Measurements from ENCODE around the gene SLC7A9.

- no peak for TF ChIP-seq CTCF (IDR thresholded peaks at IDR 0.05; ENCODE audit: low read length)
- TF ChIP-seq EZH2 (IDR thresholded peaks at IDR 0.05; ENCODE audit: borderline replicate concordance, low read length), result no peak
Observed at GRCh38 chr19:32901504-32902161, 32.1 kb upstream of the SLC7A9 start.

Data from OCI-LY1 (cell line).